A549 (cell line): ENCODE results near the gene NKAIN2. TPM values are rescaled to one million over a fixed set of nuclear protein-coding genes. Genes with fewer than 3 reads are reported as not detected.

Experiments
- ATAC-seq, 2 experiments: fragments of 200-7000 bp in 1 of 2; fragments of >200 bp in 1 of 2; cut with Nextera tagmentation in 1 of 2; cut with Tn5 transposase in 1 of 2; 3 replicates each; pipeline versions ENCODE4 v1.8.0 to v1.9.1; 2018 to 2020; ENCODE audit warnings: mild to moderate bottlenecking in 1 of 2, moderate library complexity in 1 of 2
- CTCF ChIA-PET: fragments of 300-600 bp; sonication (Branson Sonifier 250); formaldehyde crosslinking; extraction: SDS; loops from one replicate; lab custom pipeline; 2021; ENCODE audit warnings: antibody characterized with exemption, inconsistent platforms; lab: Yijun Ruan, JAX
- POLR2A ChIA-PET: fragments of 350-600 bp; formaldehyde crosslinking; extraction: SDS; loops from one replicate; lab custom pipeline; 2021; ENCODE audit warnings: antibody characterized with exemption, inconsistent platforms; lab: Yijun Ruan, JAX
- DNase-seq, 2 experiments: peaks; one replicate each; pipeline versions ENCODE4 v3.0.0 to v3.0.0-alpha.2; 2011 to 2016; ENCODE audit warnings: low read depth in 1 of 2, low spot score in 1 of 2
- FAIRE-seq: peaks from 2 replicates; lab custom pipeline; 2011; peaks lifted over from hg19 to GRCh38; lab: Jason Lieb, UNC
- H3K27ac ChIP-seq, 2 experiments: fragments of >200 bp; sonication (Bioruptor Twin); formaldehyde crosslinking; 3 replicates each; pipeline ENCODE4 v1.5.1; 2016 to 2017
- H3K4me1 ChIP-seq: fragments of >200 bp; sonication (Bioruptor Twin); formaldehyde crosslinking; 3 replicates; pipeline ENCODE4 v1.6.1; 2016
- H3K4me2 ChIP-seq: fragments of >200 bp; sonication (Bioruptor Twin); formaldehyde crosslinking; 3 replicates; pipeline ENCODE4 v1.6.1; 2016
- H3K4me3 ChIP-seq: fragments of >200 bp; sonication (Bioruptor Twin); formaldehyde crosslinking; 3 replicates; pipeline ENCODE4 v1.5.1; 2016
- H3K9me3 ChIP-seq: fragments of >200 bp; sonication (Bioruptor Twin); formaldehyde crosslinking; 3 replicates; pipeline ENCODE4 v1.6.1; 2016
- BCL3 ChIP-seq: fragments of >200 bp; sonication (Bioruptor Twin); formaldehyde crosslinking; IDR thresholded peaks from 3 replicates; pipeline ENCODE4 v1.6.1; 2016
- BHLHE40 ChIP-seq: IDR thresholded peaks from 2 replicates; pipeline ENCODE4 v1.6.1; 2012; ENCODE audit warnings: low read depth, low read length, inconsistent platforms
- CBX2 ChIP-seq: fragments of 200-600 bp; sonication (generic); IDR thresholded peaks from 2 replicates; pipeline ENCODE4 v1.6.1; 2016; ENCODE audit warnings: low read depth, mild to moderate bottlenecking, borderline replicate concordance
- CBX8 ChIP-seq: fragments of 200-600 bp; sonication (generic); IDR thresholded peaks from 2 replicates; pipeline ENCODE4 v1.6.1; 2016
- CHD4 ChIP-seq: fragments of 200-600 bp; sonication (generic); IDR thresholded peaks from 2 replicates; pipeline ENCODE4 v1.6.1; 2016; ENCODE audit warnings: antibody characterized with exemption, mild to moderate bottlenecking, borderline replicate concordance
- EHF ChIP-seq: fragments of 250-450 bp; sonication (Bioruptor Pico); IDR thresholded peaks from 2 replicates; pipeline ENCODE4 v1.5.0; 2020; ENCODE audit warnings: mild to moderate bottlenecking
- EHMT2 ChIP-seq: fragments of 200-600 bp; sonication (generic); IDR thresholded peaks from 2 replicates; pipeline ENCODE4 v1.6.1; 2016; ENCODE audit warnings: antibody characterized with exemption, low read depth, mild to moderate bottlenecking, moderate library complexity
- ELK1 ChIP-seq: fragments of 150-350 bp; IDR thresholded peaks from 2 replicates; pipeline ENCODE4 v1.6.1; 2014; ENCODE audit warnings: low read depth, mild to moderate bottlenecking, low read length
- ESRRA ChIP-seq: fragments of 150-350 bp; IDR thresholded peaks from 2 replicates; pipeline ENCODE4 v1.6.1; 2014; ENCODE audit warnings: mild to moderate bottlenecking, low read length, borderline replicate concordance
- FOSB ChIP-seq: fragments of 250-450 bp; sonication (Bioruptor Pico); IDR thresholded peaks from 2 replicates; pipeline ENCODE4 v1.5.0; 2020; ENCODE audit warnings: mild to moderate bottlenecking, moderate library complexity
- FOXS1 ChIP-seq: fragments of 250-450 bp; sonication (Bioruptor Pico); IDR thresholded peaks from 2 replicates; pipeline ENCODE4 v1.5.0; 2020; ENCODE audit warnings: mild to moderate bottlenecking, moderate library complexity
- HOXA7 ChIP-seq: fragments of 250-450 bp; sonication (Bioruptor Pico); IDR thresholded peaks from 2 replicates; pipeline ENCODE4 v1.5.0; 2020; ENCODE audit warnings: mild to moderate bottlenecking, moderate library complexity
- HOXB13 ChIP-seq: fragments of 250-450 bp; sonication (Bioruptor Pico); IDR thresholded peaks from 2 replicates; pipeline ENCODE4 v1.5.0; 2020; ENCODE audit warnings: low read depth, mild to moderate bottlenecking, moderate library complexity
- JUNB ChIP-seq: fragments of >200 bp; sonication (Bioruptor Twin); formaldehyde crosslinking; IDR thresholded peaks from 2 replicates; pipeline ENCODE4 v1.6.1; 2016
- KDM5A ChIP-seq: fragments of 200-600 bp; sonication (generic); IDR thresholded peaks from 2 replicates; pipeline ENCODE4 v1.6.1; 2016; ENCODE audit warnings: antibody characterized with exemption, mild to moderate bottlenecking
- MAFK ChIP-seq: fragments of 450-650 bp; IDR thresholded peaks from 2 replicates; pipeline ENCODE4 v1.6.1; 2014; ENCODE audit not compliant: partially characterized antibody
- MYC ChIP-seq: IDR thresholded peaks from 2 replicates; pipeline ENCODE4 v1.6.1; 2012; ENCODE audit warnings: mild to moderate bottlenecking, inconsistent platforms, low read length, improper control_type of control experiment, borderline replicate concordance
- NFE2L2 ChIP-seq: fragments of 150-350 bp; conservative IDR thresholded peaks from 2 replicates; pipeline ENCODE4 v1.6.1; 2014; ENCODE audit warnings: low read length
- NPAS2 ChIP-seq: fragments of 250-450 bp; sonication (Bioruptor Pico); IDR thresholded peaks from 2 replicates; pipeline ENCODE4 v1.8.0; 2022; ENCODE audit warnings: mild to moderate bottlenecking, moderate library complexity, borderline replicate concordance
- NR3C1 ChIP-seq: fragments of >200 bp; sonication (Bioruptor Twin); formaldehyde crosslinking; IDR thresholded peaks from 3 replicates; pipeline ENCODE4 v1.6.1; 2017
- POLR2A ChIP-seq: IDR thresholded peaks from 2 replicates; pipeline ENCODE4 v1.6.1; 2012; ENCODE audit warnings: mild to moderate bottlenecking, low read length
- RAD21 ChIP-seq, 2 experiments: fragments of >200 bp in 1 of 2; sonication (Bioruptor Twin) in 1 of 2; formaldehyde crosslinking in 1 of 2; IDR thresholded peaks in 1 of 2; conservative IDR thresholded peaks in 1 of 2; 2 replicates in 1 of 2; 3 replicates in 1 of 2; pipeline ENCODE4 v1.6.1; 2012 to 2018; ENCODE audit warnings: inconsistent platforms in 1 of 2
- RFX5 ChIP-seq: fragments of 450-650 bp; IDR thresholded peaks from 2 replicates; pipeline ENCODE4 v1.7.1; 2014; ENCODE audit warnings: antibody characterized with exemption, mild to moderate bottlenecking, moderate library complexity
- RNF2 ChIP-seq: fragments of 200-600 bp; sonication (generic); IDR thresholded peaks from 2 replicates; pipeline ENCODE4 v1.6.1; 2016; ENCODE audit warnings: low read depth, mild to moderate bottlenecking, antibody characterized with exemption, moderate library complexity, borderline replicate concordance
- SMC3 ChIP-seq: fragments of >200 bp; sonication (Bioruptor Twin); formaldehyde crosslinking; IDR thresholded peaks from 3 replicates; pipeline ENCODE4 v1.6.1; 2018; ENCODE audit warnings: inconsistent platforms
- TFCP2L1 ChIP-seq: fragments of 250-450 bp; sonication (Bioruptor Pico); IDR thresholded peaks from 2 replicates; pipeline ENCODE4 v1.5.0; 2021; ENCODE audit warnings: mild to moderate bottlenecking
- USF2 ChIP-seq: fragments of 450-650 bp; IDR thresholded peaks from 2 replicates; pipeline ENCODE4 v1.6.1; 2014; ENCODE audit warnings: antibody characterized with exemption
- ZC3H11A ChIP-seq: fragments of 450-650 bp; IDR thresholded peaks from 2 replicates; pipeline ENCODE4 v1.6.1; 2014; ENCODE audit warnings: antibody characterized with exemption, mild to moderate bottlenecking
- ZSCAN20 ChIP-seq: fragments of 250-450 bp; sonication (Bioruptor Pico); IDR thresholded peaks from 2 replicates; pipeline ENCODE4 v1.8.0; 2022; ENCODE audit warnings: mild to moderate bottlenecking, moderate library complexity
- WGBS: methylation state at CpG from one replicate; pipeline ENCODE4 v1.1.6; 2017; ENCODE audit errors: missing lambda C conversion rate; 5-methylcytosine and 5-hydroxymethylcytosine counted together
- polyA plus RNA-seq, 4 experiments: library from polyadenylated mRNA; depleted of rRNA in 3 of 4; stranded (reverse); fragments of >200 nt; fragmentation: RNase III in 1 of 4; extraction: RNeasy Plus Mini Kit Qiagen cat#74134 plus additional on column Dnase treatment in 1 of 4; gene quantifications; 2 replicates in 3 of 4; 3 replicates in 1 of 4; pipeline ENCODE4 v1.2.3, GENCODE V29; 2011 to 2017

NKAIN2 gene
- polyA plus RNA-seq, 2 of the 4 experiments (the other 2 are of a cell fraction): not detected

- no peak for ATAC-seq
- TF ChIP-seq BHLHE40 (no peak), TFCP2L1 (CRISPR knock-in tag) (no peak), EHF (no peak), ZC3H11A (no peak), RFX5 (no peak), POLR2A (no peak), KDM5A (no peak), HOXB13 (no peak), NPAS2 (CRISPR knock-in tag) (no peak), CHD4 (no peak), FOSB (CRISPR knock-in tag) (no peak), NFE2L2 (no peak), EHMT2 (no peak), JUNB (no peak)
- Histone ChIP-seq H3K4me2 (no peak overlapping the region), H3K4me1 (no peaks in the 10 kb centered on the region), H3K27ac (no peak overlapping the region), H3K4me3 (no peak overlapping the region), H3K9me3 (no peaks in the 10 kb centered on the region)
- ChIA-PET POLR2A (no interaction called here), CTCF (no interaction called here)
- no peak for DNase-seq
- WGBS: 100% methylated on average over 2 of the region's 2 CpGs
- no peak for FAIRE-seq
These were observed 774.1 kb downstream of the NKAIN2 start for GRCh38 chr6:124577734-124578281.

GRCh38 chr6:124590001-124590400, 786.3 kb downstream of the NKAIN2 start:
- ATAC-seq (no peak), FAIRE-seq (no peak), DNase-seq (no peak)
- ChIA-PET POLR2A (no interaction called here), CTCF (no interaction called here)
- no peak overlapping the region for H3K4me3 ChIP-seq
- no peak overlapping the region for H3K4me2 ChIP-seq
- no peak overlapping the region for H3K27ac ChIP-seq
- H3K4me1 ChIP-seq: no peaks in the 10 kb centered on the region
- TF ChIP-seq ZC3H11A (no peak), ELK1 (no peak)
- 0% methylated on average over 2 of the region's 2 CpGs for WGBS
- no peaks in the 10 kb centered on the region for H3K9me3 ChIP-seq

- POLR2A ChIA-PET: no interaction called here
These were observed 796.0 kb downstream of the NKAIN2 start for GRCh38 chr6:124599656-124600055.

More at GRCh38 chr6:124599656-124600055, 796.0 kb downstream of the NKAIN2 start:
- TF ChIP-seq CBX8: no peak
- TF ChIP-seq RAD21 (conservative IDR thresholded peaks at IDR 0.05 in 1 of 2, IDR thresholded peaks at IDR 0.05 in 1 of 2): no peak
- no peak for TF ChIP-seq HOXA7
- no peak for TF ChIP-seq ELK1
- no peak for TF ChIP-seq USF2
- no peak for TF ChIP-seq ZSCAN20 (CRISPR knock-in tag)
- no peak for TF ChIP-seq TFCP2L1 (CRISPR knock-in tag)
- TF ChIP-seq RNF2: no peak
- TF ChIP-seq ESRRA: no peak
- no peak for TF ChIP-seq MAFK
- no peak for TF ChIP-seq CHD4
- no peak for TF ChIP-seq SMC3
- TF ChIP-seq NR3C1: no peak
- TF ChIP-seq MYC: no peak
- TF ChIP-seq FOXS1 (CRISPR knock-in tag): no peak
- no peak for TF ChIP-seq BCL3
- TF ChIP-seq CBX2: no peak
- CTCF ChIA-PET: no interaction called here
- Histone ChIP-seq H3K4me3 (no peak overlapping the region), H3K4me1 (no peaks in the 10 kb centered on the region), H3K4me2 (no peak overlapping the region), H3K27ac (no peak overlapping the region), H3K9me3 (no peaks in the 10 kb centered on the region)
- FAIRE-seq (no peak), DNase-seq (no peak), ATAC-seq (no peak)
- WGBS: 0% methylated on average over 1 of the region's 1 CpG
